Measurements from ENCODE around the gene HOXB6. TPM values are rescaled to one million over a fixed set of nuclear protein-coding genes. Genes with fewer than 3 reads are reported as not detected.

The HOXB6 gene
- polyA plus RNA-seq, 2 of the 4 experiments (the other 2 are of a cell fraction): 10.2 to 14.7 TPM

DNA sequence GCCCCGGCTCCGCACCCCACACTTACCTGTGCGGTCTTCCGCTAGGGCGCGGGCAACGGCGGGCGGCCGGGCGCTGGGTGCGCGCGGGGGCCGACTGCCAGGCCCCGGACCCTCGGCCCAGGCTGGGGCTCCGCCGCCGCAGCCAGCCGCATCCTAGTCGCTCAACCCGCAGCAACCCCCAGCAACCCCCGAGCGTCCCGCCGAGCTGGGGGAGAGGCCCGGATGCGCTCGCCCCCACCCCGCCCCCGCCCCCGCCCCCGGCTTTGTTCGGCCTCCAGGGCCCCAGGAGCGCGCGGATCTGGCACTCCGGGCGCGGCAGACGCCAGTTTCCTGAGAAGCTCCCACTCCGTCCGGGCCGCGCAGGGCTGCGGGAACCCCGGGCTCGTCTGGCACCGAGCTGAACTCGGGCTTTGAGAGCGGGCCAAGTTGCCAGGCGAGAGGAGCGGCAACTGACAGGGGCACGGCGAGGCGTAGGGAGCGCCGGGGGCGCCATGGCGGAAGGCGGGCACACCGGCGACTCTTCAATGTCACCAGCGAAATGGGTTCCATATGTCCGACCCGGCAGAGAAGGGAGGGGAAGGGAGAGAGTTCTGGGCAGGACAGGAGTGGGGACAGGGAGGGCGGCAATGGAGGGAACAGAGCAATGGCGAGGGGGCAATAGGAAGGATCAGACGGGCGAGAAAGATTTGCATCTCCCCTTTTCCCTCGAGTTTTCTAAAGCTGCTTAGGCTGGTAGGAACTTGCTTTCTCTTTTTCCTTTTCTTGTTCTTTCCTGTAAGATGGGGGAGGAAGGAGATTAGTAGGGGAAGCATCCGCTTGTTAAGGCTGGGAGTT, 40.4 kb downstream of the HOXB6 start:
- no peak for TF ChIP-seq FOSB (CRISPR knock-in tag; IDR thresholded peaks at IDR 0.05)
- no peak for TF ChIP-seq ZC3H11A (IDR thresholded peaks at IDR 0.05)
- no peak for TF ChIP-seq MAZ (IDR thresholded peaks at IDR 0.05; ENCODE audit: borderline replicate concordance, low read depth, low read length)
- TF ChIP-seq, protein P1, sequence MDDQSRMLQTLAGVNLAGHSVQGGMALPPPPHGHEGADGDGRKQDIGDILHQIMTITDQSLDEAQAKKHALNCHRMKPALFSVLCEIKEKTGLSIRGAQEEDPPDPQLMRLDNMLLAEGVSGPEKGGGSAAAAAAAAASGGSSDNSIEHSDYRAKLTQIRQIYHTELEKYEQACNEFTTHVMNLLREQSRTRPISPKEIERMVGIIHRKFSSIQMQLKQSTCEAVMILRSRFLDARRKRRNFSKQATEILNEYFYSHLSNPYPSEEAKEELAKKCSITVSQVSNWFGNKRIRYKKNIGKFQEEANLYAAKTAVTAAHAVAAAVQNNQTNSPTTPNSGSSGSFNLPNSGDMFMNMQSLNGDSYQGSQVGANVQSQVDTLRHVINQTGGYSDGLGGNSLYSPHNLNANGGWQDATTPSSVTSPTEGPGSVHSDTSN (IDR thresholded peaks at IDR 0.05): no peak
- TF ChIP-seq KDM1A (IDR thresholded peaks at IDR 0.05; ENCODE audit: low read depth): no peak
- no peak for TF ChIP-seq TP53 (CRISPR knock-in tag; IDR thresholded peaks at IDR 0.05)
- TF ChIP-seq GATA3 (IDR thresholded peaks at IDR 0.05; ENCODE audit: borderline replicate concordance): no peak
- Histone ChIP-seq H3K27ac (no peak overlapping the region), H3K4me3 (no peak overlapping the region), H3K9me3 (no peaks in the 10 kb centered on the region), H3K4me1 (peaks cover 13% of the 10 kb centered on the region; the same call in 2 of the 3 replicates), H3K4me2 (no peak overlapping the region)
- ChIA-PET CTCF (interaction anchor here (1.3 to 3.6 kb wide), 3 partner anchors 23 to 228 kb away, joined by 3 to 13 read pairs (median 6); no protein-coding TSS in a partner anchor), POLR2A (no interaction called here)
- no peak for ATAC-seq
- 92% methylated on average over 54 of the region's 73 CpGs for WGBS (ENCODE audit: missing lambda C conversion rate)
- DNase-seq (ENCODE audit: low read depth in 1 of 2, low spot score in 1 of 2): no peak
- FAIRE-seq: no peak

DNA sequence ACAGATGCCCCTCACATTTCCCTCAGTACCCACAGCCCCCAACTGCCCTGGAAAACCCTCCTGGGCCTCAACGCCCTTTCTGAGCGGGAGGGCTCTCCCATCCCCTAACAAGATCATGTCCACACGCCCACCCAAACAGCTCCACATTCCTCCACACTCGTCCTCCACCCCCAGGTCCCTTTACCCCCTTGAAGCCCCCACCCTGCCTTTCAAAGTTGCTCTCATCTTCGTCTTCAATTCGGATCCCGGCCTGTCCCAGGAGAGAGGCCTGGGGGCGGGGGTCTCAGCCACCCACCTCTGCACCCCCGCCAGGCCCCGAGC, 41.0 kb downstream of the HOXB6 start:
- H3K27ac ChIP-seq: no peak overlapping the region

DNA sequence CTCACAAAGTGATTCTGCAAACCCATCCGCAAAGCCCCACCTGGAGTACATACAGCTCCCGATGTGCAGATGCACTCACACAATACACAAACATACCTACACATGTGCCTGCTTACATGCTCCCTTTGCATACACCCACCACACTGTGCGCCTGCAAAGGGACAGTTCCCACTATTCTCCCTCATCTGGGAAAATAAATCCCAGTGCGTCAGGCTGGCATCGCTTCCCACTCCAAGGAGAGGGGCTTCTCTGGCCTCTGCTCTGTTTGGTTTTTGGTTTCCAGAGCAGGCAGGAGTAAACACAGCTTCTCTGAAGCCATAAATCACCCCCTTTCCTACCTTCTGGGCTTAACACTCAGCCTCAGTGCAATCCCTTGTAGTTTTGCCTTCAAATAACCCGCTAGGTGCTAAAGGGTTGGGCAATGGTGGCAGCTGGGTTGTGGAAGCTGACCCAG, 41.4 kb downstream of the HOXB6 start:
- CTCF ChIA-PET: interaction anchor here (1.3 to 3.6 kb wide), 4 partner anchors 24 to 283 kb away, joined by 3 to 13 read pairs (median 4); no protein-coding TSS in a partner anchor
- H3K9me3 ChIP-seq: no peaks in the 10 kb centered on the region
- FAIRE-seq (no peak), ATAC-seq (no peak), DNase-seq (ENCODE audit: low read depth in 1 of 2, low spot score in 1 of 2) (no peak)
- no peak overlapping the region for H3K27ac ChIP-seq
- WGBS (ENCODE audit: missing lambda C conversion rate): 90% methylated on average over 6 of the region's 6 CpGs
- TF ChIP-seq CHD2 (IDR thresholded peaks at IDR 0.05; ENCODE audit: low read length, partially characterized antibody) (no peak), EHF (CRISPR knock-in tag; IDR thresholded peaks at IDR 0.05) (no peak), JUN (IDR thresholded peaks at IDR 0.05) (no peak), HOXA7 (CRISPR knock-in tag; IDR thresholded peaks at IDR 0.05) (no peak), PHF8 (IDR thresholded peaks at IDR 0.05; ENCODE audit: borderline replicate concordance, low read depth) (no peak), JUNB (IDR thresholded peaks at IDR 0.05) (no peak), BHLHE40 (IDR thresholded peaks at IDR 0.05; ENCODE audit: low read depth, low read length) (no peak), CBX2 (IDR thresholded peaks at IDR 0.05; ENCODE audit: borderline replicate concordance, low read depth) (no peak), FOXS1 (CRISPR knock-in tag; IDR thresholded peaks at IDR 0.05) (no peak), POLR2A (IDR thresholded peaks at IDR 0.05; ENCODE audit: low read length) (no peak), EHMT2 (IDR thresholded peaks at IDR 0.05; ENCODE audit: low read depth) (no peak)
- TF ChIP-seq, protein P2, sequence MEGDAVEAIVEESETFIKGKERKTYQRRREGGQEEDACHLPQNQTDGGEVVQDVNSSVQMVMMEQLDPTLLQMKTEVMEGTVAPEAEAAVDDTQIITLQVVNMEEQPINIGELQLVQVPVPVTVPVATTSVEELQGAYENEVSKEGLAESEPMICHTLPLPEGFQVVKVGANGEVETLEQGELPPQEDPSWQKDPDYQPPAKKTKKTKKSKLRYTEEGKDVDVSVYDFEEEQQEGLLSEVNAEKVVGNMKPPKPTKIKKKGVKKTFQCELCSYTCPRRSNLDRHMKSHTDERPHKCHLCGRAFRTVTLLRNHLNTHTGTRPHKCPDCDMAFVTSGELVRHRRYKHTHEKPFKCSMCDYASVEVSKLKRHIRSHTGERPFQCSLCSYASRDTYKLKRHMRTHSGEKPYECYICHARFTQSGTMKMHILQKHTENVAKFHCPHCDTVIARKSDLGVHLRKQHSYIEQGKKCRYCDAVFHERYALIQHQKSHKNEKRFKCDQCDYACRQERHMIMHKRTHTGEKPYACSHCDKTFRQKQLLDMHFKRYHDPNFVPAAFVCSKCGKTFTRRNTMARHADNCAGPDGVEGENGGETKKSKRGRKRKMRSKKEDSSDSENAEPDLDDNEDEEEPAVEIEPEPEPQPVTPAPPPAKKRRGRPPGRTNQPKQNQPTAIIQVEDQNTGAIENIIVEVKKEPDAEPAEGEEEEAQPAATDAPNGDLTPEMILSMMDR (IDR thresholded peaks at IDR 0.05): no peak
- H3K4me3 ChIP-seq: no peak overlapping the region
- peaks cover 13% of the 10 kb centered on the region; the same call in 2 of the 3 replicates for H3K4me1 ChIP-seq
- H3K4me2 ChIP-seq: no peak overlapping the region
- POLR2A ChIA-PET: no interaction called here

More for the DNA sequence above, 41.0 kb downstream of the HOXB6 start:
- no peak for FAIRE-seq
- Histone ChIP-seq H3K4me2 (no peak overlapping the region), H3K4me3 (no peak overlapping the region), H3K4me1 (peaks cover 13% of the 10 kb centered on the region; the same call in 2 of the 3 replicates), H3K9me3 (no peaks in the 10 kb centered on the region)
- WGBS (ENCODE audit: missing lambda C conversion rate): 89% methylated on average over 9 of the region's 10 CpGs
- TF ChIP-seq MAFK (IDR thresholded peaks at IDR 0.05; ENCODE audit: partially characterized antibody) (no peak), HOXA7 (CRISPR knock-in tag; IDR thresholded peaks at IDR 0.05) (no peak), TP53 (CRISPR knock-in tag; IDR thresholded peaks at IDR 0.05) (no peak), RCOR1 (IDR thresholded peaks at IDR 0.05; ENCODE audit: low read depth, low read length) (no peak), ZC3H11A (IDR thresholded peaks at IDR 0.05) (no peak), GATA3 (IDR thresholded peaks at IDR 0.05; ENCODE audit: borderline replicate concordance) (no peak), HOXB5 (CRISPR knock-in tag; IDR thresholded peaks at IDR 0.05) (no peak), CHD4 (IDR thresholded peaks at IDR 0.05; ENCODE audit: borderline replicate concordance) (no peak), EHMT2 (IDR thresholded peaks at IDR 0.05; ENCODE audit: low read depth) (no peak), EHF (CRISPR knock-in tag; IDR thresholded peaks at IDR 0.05) (no peak), MAZ (IDR thresholded peaks at IDR 0.05; ENCODE audit: borderline replicate concordance, low read depth, low read length) (no peak), HOXB13 (CRISPR knock-in tag; IDR thresholded peaks at IDR 0.05; ENCODE audit: low read depth) (no peak)
- no peak for DNase-seq (ENCODE audit: low read depth in 1 of 2, low spot score in 1 of 2)
- ChIA-PET CTCF (interaction anchor here (1.3 to 3.6 kb wide), 4 partner anchors 24 to 283 kb away, joined by 3 to 13 read pairs (median 4); no protein-coding TSS in a partner anchor), POLR2A (no interaction called here)
- ATAC-seq: no peak

Measured in A549 (cell line).